ENCODE measurements around the gene RO60.

Gene RO60

GRCh38 chr1:193054169-193054675 is 5.2 kb upstream of the RO60 start:
- H3K4me1 ChIP-seq (ENCODE audit: low read length), result peaks cover 17% of the 10 kb centered on the region
- H3K27ac ChIP-seq (ENCODE audit: low read length), result no peak overlapping the region
- H3K36me3 ChIP-seq (replicated peaks; ENCODE audit: low read depth, low read length), result peaks cover 19% of the 10 kb centered on the region
- no peak overlapping the region for H3K4me3 ChIP-seq (ENCODE audit: low read length)
- no peaks in the 10 kb centered on the region for H3K9me3 ChIP-seq (ENCODE audit: insufficient read depth, low read length)
- no peak overlapping the region for H3K9ac ChIP-seq (ENCODE audit: low read length)
- TF ChIP-seq CTCF (IDR thresholded peaks at IDR 0.05; ENCODE audit: low read depth, low read length) (no peak), EZH2phosphoT487 (IDR thresholded peaks at IDR 0.05; ENCODE audit: low read depth) (no peak)
- peaks cover 92% of the 10 kb centered on the region for H3K79me2 ChIP-seq (ENCODE audit: low read length)
- H2AFZ ChIP-seq (ENCODE audit: low read depth, low read length), result no peak overlapping the region
- H4K20me1 ChIP-seq (ENCODE audit: insufficient read depth, low read length), result peaks cover 44% of the 10 kb centered on the region
- H3K4me2 ChIP-seq (ENCODE audit: low read length), result no peak overlapping the region
- no peaks in the 10 kb centered on the region for H3K27me3 ChIP-seq (ENCODE audit: low read depth, low read length)

- Histone ChIP-seq H3K4me1 (ENCODE audit: low read length) (peaks cover 26% of the 10 kb centered on the region), H2AFZ (ENCODE audit: low read depth, low read length) (peak overlapping the region; percentile 59; the same call in 1 of the 2 replicates), H3K36me3 (replicated peaks; ENCODE audit: low read depth, low read length) (peaks cover 17% of the 10 kb centered on the region), H3K79me2 (ENCODE audit: low read length) (peaks cover 99% of the 10 kb centered on the region), H3K9ac (ENCODE audit: low read length) (peak overlapping the region; percentile 96), H3K9me3 (ENCODE audit: insufficient read depth, low read length) (no peaks in the 10 kb centered on the region), H3K27me3 (ENCODE audit: low read depth, low read length) (no peaks in the 10 kb centered on the region), H3K27ac (ENCODE audit: low read length) (peak overlapping the region; percentile 86), H4K20me1 (ENCODE audit: insufficient read depth, low read length) (peaks cover 36% of the 10 kb centered on the region), H3K4me2 (ENCODE audit: low read length) (peak overlapping the region; percentile 82), H3K4me3 (ENCODE audit: low read length) (peak overlapping the region; percentile 87)
- no peak for TF ChIP-seq EZH2phosphoT487 (IDR thresholded peaks at IDR 0.05; ENCODE audit: low read depth)
- no peak for TF ChIP-seq CTCF (IDR thresholded peaks at IDR 0.05; ENCODE audit: low read depth, low read length)
Measured at GRCh38 chr1:193058529-193059281, 707 bp upstream of the RO60 start.

- TF ChIP-seq CTCF (IDR thresholded peaks at IDR 0.05; ENCODE audit: low read depth, low read length), result no peak
- TF ChIP-seq EZH2phosphoT487 (IDR thresholded peaks at IDR 0.05; ENCODE audit: low read depth), result no peak
- Histone ChIP-seq H3K79me2 (ENCODE audit: low read length) (peaks cover 99% of the 10 kb centered on the region), H4K20me1 (ENCODE audit: insufficient read depth, low read length) (peaks cover 32% of the 10 kb centered on the region), H2AFZ (ENCODE audit: low read depth, low read length) (peak overlapping the region; percentile 92; the same call in 1 of the 2 replicates), H3K36me3 (replicated peaks; ENCODE audit: low read depth, low read length) (peaks cover 17% of the 10 kb centered on the region), H3K4me3 (ENCODE audit: low read length) (peak overlapping the region; percentile 87), H3K4me1 (ENCODE audit: low read length) (peaks cover 31% of the 10 kb centered on the region), H3K27ac (ENCODE audit: low read length) (peak overlapping the region; percentile 86), H3K9me3 (ENCODE audit: insufficient read depth, low read length) (no peaks in the 10 kb centered on the region), H3K27me3 (ENCODE audit: low read depth, low read length) (no peaks in the 10 kb centered on the region), H3K9ac (ENCODE audit: low read length) (peak overlapping the region; percentile 96), H3K4me2 (ENCODE audit: low read length) (peak overlapping the region; percentile 90)
Measured at GRCh38 chr1:193060115-193060403, 647 bp downstream of the RO60 start.

- Histone ChIP-seq H3K36me3 (replicated peaks; ENCODE audit: low read depth, low read length) (peaks cover 17% of the 10 kb centered on the region), H3K4me3 (ENCODE audit: low read length) (peak overlapping the region; percentile 87), H3K27me3 (ENCODE audit: low read depth, low read length) (no peaks in the 10 kb centered on the region), H3K9me3 (ENCODE audit: insufficient read depth, low read length) (no peaks in the 10 kb centered on the region), H3K27ac (ENCODE audit: low read length) (no peak overlapping the region), H2AFZ (ENCODE audit: low read depth, low read length) (no peak overlapping the region), H3K9ac (ENCODE audit: low read length) (peak overlapping the region; percentile 96), H3K79me2 (ENCODE audit: low read length) (peaks cover 99% of the 10 kb centered on the region), H3K4me2 (ENCODE audit: low read length) (peak overlapping the region; percentile 90), H3K4me1 (ENCODE audit: low read length) (peaks cover 34% of the 10 kb centered on the region), H4K20me1 (ENCODE audit: insufficient read depth, low read length) (peaks cover 28% of the 10 kb centered on the region)
- TF ChIP-seq CTCF (IDR thresholded peaks at IDR 0.05; ENCODE audit: low read depth, low read length), result no peak
- no peak for TF ChIP-seq EZH2phosphoT487 (IDR thresholded peaks at IDR 0.05; ENCODE audit: low read depth)
Measured at GRCh38 chr1:193060406-193060805, 994 bp downstream of the RO60 start.

Data from OCI-LY3 (cell line).